ENCODE results near the gene ATXN2. TPM values are rescaled to one million over a fixed set of nuclear protein-coding genes. Genes with fewer than 3 reads are reported as not detected.
"Not testable (repeated sequence)": the region's sequence is repeated elsewhere in the genome, so short reads cannot be mapped to it uniquely, and the experiment has no call there.

ATXN2 gene
- total and polyA plus RNA-seq, 4 donors = 51.7 to 99.2 (median 74.4) TPM

DNA sequence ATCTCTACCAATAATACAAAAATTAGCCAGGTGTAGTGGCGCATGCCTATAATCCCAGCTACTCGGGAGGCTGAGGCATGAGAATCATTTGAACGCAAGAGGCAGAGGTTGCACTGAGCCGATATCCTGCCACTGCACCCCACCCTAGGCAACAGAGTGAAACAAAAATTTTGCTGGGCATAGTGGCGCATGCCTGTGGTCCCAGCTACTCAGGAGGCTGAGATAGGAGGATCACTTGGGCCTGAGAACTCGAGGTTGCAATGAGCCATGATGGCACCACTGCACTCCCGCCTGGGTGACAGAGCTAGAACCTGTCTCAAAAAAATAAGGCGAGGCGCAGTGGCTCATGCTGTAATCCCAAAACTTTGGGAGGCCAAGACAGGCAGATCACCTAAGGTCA lies 9.5 kb downstream of the ATXN2 start:
- DNase-seq (ENCODE audit: low read depth in 4 of 6, low spot score in 6 of 6) = no peak
- Histone ChIP-seq H3K27ac (ENCODE audit: low read depth, low read length) (no peak overlapping the region), H3K4me1 (ENCODE audit: control insufficient read depth, insufficient read depth, low read length) (peaks cover 7% of the 10 kb centered on the region), H3K27me3 (ENCODE audit: control insufficient read depth, insufficient read depth, low read length) (no peaks in the 10 kb centered on the region), H3K9me3 (ENCODE audit: control insufficient read depth, insufficient read depth, low read length) (no peaks in the 10 kb centered on the region), H3K36me3 (ENCODE audit: control insufficient read depth, insufficient read depth, low read length) (peaks cover 4% of the 10 kb centered on the region), H3K4me3 (ENCODE audit: low read depth, low read length) (no peak overlapping the region)
- 87% methylated on average over 9 of the region's 9 CpGs for WGBS (ENCODE audit: insufficient coverage)

DNA sequence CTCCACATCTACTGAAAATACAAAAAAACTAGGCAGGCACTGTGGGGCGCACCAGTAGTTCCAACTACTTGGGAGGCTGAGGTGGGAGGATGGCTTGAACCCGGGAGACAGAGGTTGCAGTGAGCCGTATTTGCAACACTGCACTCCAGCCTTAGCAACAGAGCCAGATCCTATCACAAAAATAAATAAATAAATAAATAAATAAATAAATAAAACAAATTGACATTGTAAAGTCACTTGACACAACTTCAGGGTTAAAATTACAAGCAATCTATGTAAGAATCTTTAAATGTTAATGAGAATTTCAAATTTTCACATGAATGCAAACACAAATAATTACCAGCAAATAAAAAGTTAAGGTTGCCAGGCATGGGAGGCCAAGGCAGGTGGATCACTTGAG lies 11.1 kb downstream of the ATXN2 start:
- Histone ChIP-seq H3K27ac (ENCODE audit: low read depth, low read length) (no peak overlapping the region), H3K36me3 (ENCODE audit: control insufficient read depth, insufficient read depth, low read length) (peaks cover 4% of the 10 kb centered on the region), H3K4me3 (ENCODE audit: low read depth, low read length) (no peak overlapping the region), H3K4me1 (ENCODE audit: control insufficient read depth, insufficient read depth, low read length) (peaks cover 4% of the 10 kb centered on the region), H3K27me3 (ENCODE audit: control insufficient read depth, insufficient read depth, low read length) (no peaks in the 10 kb centered on the region), H3K9me3 (ENCODE audit: control insufficient read depth, insufficient read depth, low read length) (no peaks in the 10 kb centered on the region)
- WGBS (ENCODE audit: insufficient coverage) = no CpG with 5 or more reads among the region's 3 CpGs
- no peak for DNase-seq (ENCODE audit: low read depth in 4 of 6, low spot score in 6 of 6)

DNA sequence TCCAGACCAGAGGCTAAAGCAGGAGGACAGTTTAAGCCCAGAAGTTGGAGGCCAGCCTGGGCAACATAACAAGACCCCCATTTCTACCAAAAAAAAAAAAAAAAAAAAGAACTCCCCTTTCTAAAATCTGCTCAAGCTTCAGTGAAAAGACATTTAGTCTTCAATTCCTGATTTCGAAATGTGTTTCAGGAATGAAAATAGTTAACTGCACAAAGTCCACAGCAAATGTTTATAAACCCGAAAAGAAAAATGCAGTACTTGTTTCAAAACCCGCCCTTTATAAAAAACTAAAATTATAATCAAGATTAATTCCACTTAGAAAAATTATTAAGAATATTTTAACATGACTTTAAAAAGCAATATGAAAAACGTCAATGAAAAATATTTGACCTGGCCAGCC lies 12.1 kb downstream of the ATXN2 start:
- no peaks in the 10 kb centered on the region for H3K27me3 ChIP-seq (ENCODE audit: control insufficient read depth, insufficient read depth, low read length)
- H3K4me1 ChIP-seq (ENCODE audit: control insufficient read depth, insufficient read depth, low read length) = peaks cover 3% of the 10 kb centered on the region
- peaks cover 4% of the 10 kb centered on the region for H3K36me3 ChIP-seq (ENCODE audit: control insufficient read depth, insufficient read depth, low read length)
- DNase-seq (ENCODE audit: low read depth in 4 of 6, low spot score in 6 of 6) = no peak
- no peaks in the 10 kb centered on the region for H3K9me3 ChIP-seq (ENCODE audit: control insufficient read depth, insufficient read depth, low read length)
- WGBS (ENCODE audit: insufficient coverage) = no CpG with 5 or more reads among the region's 4 CpGs
- H3K4me3 ChIP-seq (ENCODE audit: low read depth, low read length) = no peak overlapping the region
- H3K27ac ChIP-seq (ENCODE audit: low read depth, low read length) = no peak overlapping the region

DNA sequence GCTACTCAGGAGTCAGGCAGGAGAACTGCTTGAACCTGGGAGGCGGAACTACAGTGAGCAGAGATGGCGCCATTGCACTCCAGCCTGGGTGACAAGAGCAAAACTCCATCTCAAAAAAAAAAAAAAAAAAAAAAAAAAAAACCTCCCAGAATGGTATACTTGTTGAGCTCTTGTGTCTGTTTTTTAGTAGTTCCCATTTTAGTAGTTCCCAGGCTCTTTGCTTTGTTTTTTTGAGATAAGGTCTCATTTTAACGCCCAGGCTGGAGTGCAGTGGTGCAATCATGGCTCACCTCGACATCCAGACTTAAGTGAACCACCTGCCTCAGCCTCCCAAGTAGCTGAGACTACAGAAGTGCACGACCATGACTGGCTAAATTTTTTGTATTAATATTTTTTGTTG lies 13.4 kb downstream of the ATXN2 start:
- H3K9me3 ChIP-seq (ENCODE audit: control insufficient read depth, insufficient read depth, low read length) = no peaks in the 10 kb centered on the region
- H3K4me3 ChIP-seq (ENCODE audit: low read depth, low read length) = no peak overlapping the region
- WGBS (ENCODE audit: insufficient coverage) = 100% methylated on average over 1 of the region's 5 CpGs
- no peak for DNase-seq (ENCODE audit: low read depth in 4 of 6, low spot score in 6 of 6)
- peaks cover 2% of the 10 kb centered on the region for H3K4me1 ChIP-seq (ENCODE audit: control insufficient read depth, insufficient read depth, low read length)
- H3K27ac ChIP-seq (ENCODE audit: low read depth, low read length) = no peak overlapping the region
- peaks cover 8% of the 10 kb centered on the region for H3K36me3 ChIP-seq (ENCODE audit: control insufficient read depth, insufficient read depth, low read length)
- no peaks in the 10 kb centered on the region for H3K27me3 ChIP-seq (ENCODE audit: control insufficient read depth, insufficient read depth, low read length)

DNA sequence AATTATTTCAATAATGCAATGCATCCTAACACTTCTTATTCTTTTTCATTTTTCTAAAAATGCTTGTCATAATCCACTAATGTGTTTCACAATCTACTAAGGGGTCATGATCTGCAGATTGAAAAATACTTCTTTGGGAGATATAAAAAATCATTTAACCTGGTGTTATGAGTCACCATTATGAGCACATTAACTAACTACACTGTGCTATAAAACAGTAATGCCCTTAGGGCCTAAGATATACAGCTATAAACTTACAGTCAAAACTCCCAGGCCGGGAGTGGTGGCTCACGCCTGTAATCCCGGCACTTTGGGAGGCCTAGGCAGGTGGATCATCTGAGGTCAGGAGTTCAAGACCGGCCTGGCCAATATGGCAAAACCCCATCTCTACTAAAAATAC lies 14.2 kb downstream of the ATXN2 start:
- H3K27ac ChIP-seq (ENCODE audit: low read depth, low read length) = no peak overlapping the region
- 93% methylated on average over 3 of the region's 4 CpGs for WGBS (ENCODE audit: insufficient coverage)
- no peaks in the 10 kb centered on the region for H3K27me3 ChIP-seq (ENCODE audit: control insufficient read depth, insufficient read depth, low read length)
- H3K9me3 ChIP-seq (ENCODE audit: control insufficient read depth, insufficient read depth, low read length) = no peaks in the 10 kb centered on the region
- DNase-seq (ENCODE audit: low read depth in 4 of 6, low spot score in 6 of 6) = no peak
- peaks cover 9% of the 10 kb centered on the region for H3K36me3 ChIP-seq (ENCODE audit: control insufficient read depth, insufficient read depth, low read length)
- no peak overlapping the region for H3K4me3 ChIP-seq (ENCODE audit: low read depth, low read length)
- H3K4me1 ChIP-seq (ENCODE audit: control insufficient read depth, insufficient read depth, low read length) = peaks cover 3% of the 10 kb centered on the region

DNA sequence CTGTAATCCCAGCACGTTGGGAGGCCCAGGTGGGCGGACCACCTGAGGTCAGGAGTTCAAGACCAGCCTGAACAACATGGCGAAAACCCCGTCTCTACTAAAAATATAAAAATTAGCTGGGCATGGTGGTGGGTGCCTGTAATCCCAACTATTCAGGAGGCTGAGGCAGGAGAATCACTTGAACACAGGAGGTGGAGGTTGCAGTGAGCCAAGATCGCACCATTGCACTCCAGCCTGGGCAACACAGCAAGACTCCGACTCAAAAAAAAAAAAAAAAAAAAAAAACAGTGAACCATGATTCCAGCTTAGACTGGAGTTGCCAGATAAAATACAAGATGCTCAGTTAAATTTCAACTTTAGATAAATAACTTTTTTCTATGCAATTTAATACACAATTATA lies 15.6 kb downstream of the ATXN2 start:
- not testable (repeated sequence) for H3K4me1 ChIP-seq (ENCODE audit: control insufficient read depth, insufficient read depth, low read length)
- WGBS (ENCODE audit: insufficient coverage) = no CpG with 5 or more reads among the region's 6 CpGs

DNA sequence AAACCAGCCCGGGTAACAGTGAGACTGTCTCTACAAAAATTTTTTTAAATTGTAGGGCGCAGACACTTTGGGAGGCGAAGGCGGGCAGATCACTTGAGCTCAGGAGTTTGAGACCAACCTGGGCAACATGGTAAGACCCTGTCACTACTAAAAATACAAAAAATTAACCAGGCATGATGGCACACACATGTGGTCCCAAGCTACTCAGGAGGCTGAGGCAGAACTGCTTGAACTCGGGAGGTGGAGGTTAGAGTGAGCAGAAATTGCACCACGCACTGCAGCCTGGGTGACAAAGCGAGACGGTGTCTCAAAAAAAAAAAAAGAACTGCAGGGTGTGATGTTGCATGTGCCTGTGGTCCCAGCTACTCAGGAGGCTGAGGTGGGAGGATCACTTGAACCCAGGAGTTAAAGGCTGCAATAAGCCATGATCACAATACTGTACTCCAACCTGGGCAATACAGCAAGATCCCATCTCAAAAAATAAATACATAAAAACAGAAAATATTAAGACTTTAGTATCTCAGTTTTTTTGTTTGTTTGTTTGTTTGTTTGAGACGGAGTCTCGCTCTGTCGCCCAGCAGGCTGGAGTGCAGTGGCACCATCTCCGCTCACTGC lies 16.9 kb downstream of the ATXN2 start:
- WGBS (ENCODE audit: insufficient coverage) = 96% methylated on average over 8 of the region's 12 CpGs
- no peaks in the 10 kb centered on the region for H3K9me3 ChIP-seq (ENCODE audit: control insufficient read depth, insufficient read depth, low read length)
- H3K27ac ChIP-seq (ENCODE audit: low read depth, low read length) = no peak overlapping the region
- no peak for DNase-seq (ENCODE audit: low read depth in 4 of 6, low spot score in 6 of 6)
- no peaks in the 10 kb centered on the region for H3K27me3 ChIP-seq (ENCODE audit: control insufficient read depth, insufficient read depth, low read length)
- peaks cover 10% of the 10 kb centered on the region for H3K36me3 ChIP-seq (ENCODE audit: control insufficient read depth, insufficient read depth, low read length)
- no peak overlapping the region for H3K4me3 ChIP-seq (ENCODE audit: low read depth, low read length)
- peaks cover 3% of the 10 kb centered on the region for H3K4me1 ChIP-seq (ENCODE audit: control insufficient read depth, insufficient read depth, low read length)

More for the DNA sequence above, 15.6 kb downstream of the ATXN2 start:
- H3K9me3 ChIP-seq (ENCODE audit: control insufficient read depth, insufficient read depth, low read length); H3K27me3 ChIP-seq (ENCODE audit: control insufficient read depth, insufficient read depth, low read length); DNase-seq (ENCODE audit: low read depth in 4 of 6, low spot score in 6 of 6); H3K27ac ChIP-seq (ENCODE audit: low read depth, low read length); H3K4me3 ChIP-seq (ENCODE audit: low read depth, low read length): not testable (repeated sequence)
- peaks cover 10% of the 10 kb centered on the region for H3K36me3 ChIP-seq (ENCODE audit: control insufficient read depth, insufficient read depth, low read length)

DNA sequence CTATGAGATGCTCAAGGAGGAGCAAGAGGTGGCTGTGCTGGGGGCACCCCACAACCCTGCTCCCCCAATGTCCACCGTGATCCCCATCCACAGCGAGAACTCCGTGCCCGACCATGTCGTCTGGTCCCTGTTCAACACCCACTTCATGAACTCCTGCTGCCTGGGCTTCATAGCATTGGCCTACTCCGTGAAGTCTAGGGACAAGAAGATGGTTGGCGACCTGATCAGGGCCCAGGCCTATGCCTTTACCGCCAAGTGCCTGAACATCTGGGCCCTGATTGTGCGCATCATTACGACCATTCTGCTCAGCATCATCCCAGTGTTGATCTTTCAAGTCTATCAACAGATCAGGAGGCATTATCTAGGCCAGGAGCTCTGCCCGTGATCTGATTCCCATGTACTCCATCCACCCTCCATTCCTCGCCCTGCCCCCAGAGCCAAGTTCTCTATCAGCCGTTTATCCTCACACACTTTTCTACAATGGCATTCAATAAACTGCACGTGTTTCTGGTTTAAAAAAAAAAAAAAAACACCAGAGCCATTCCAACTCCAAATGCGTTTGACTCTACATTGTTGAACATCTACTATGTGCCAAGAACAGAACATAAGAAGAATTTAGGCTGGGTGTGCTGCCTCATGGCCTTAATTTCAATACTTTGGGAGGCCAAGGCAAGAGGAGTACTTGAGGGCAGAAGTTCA lies 17.5 kb downstream of the ATXN2 start:
- H3K36me3 ChIP-seq (ENCODE audit: control insufficient read depth, insufficient read depth, low read length) = peaks cover 10% of the 10 kb centered on the region
- WGBS (ENCODE audit: insufficient coverage) = 95% methylated on average over 12 of the region's 15 CpGs
- H3K4me3 ChIP-seq (ENCODE audit: low read depth, low read length) = no peak overlapping the region
- peaks cover 3% of the 10 kb centered on the region for H3K4me1 ChIP-seq (ENCODE audit: control insufficient read depth, insufficient read depth, low read length)
- no peaks in the 10 kb centered on the region for H3K9me3 ChIP-seq (ENCODE audit: control insufficient read depth, insufficient read depth, low read length)
- no peak for DNase-seq (ENCODE audit: low read depth in 4 of 6, low spot score in 6 of 6)
- no peak overlapping the region for H3K27ac ChIP-seq (ENCODE audit: low read depth, low read length)
- no peaks in the 10 kb centered on the region for H3K27me3 ChIP-seq (ENCODE audit: control insufficient read depth, insufficient read depth, low read length)

DNA sequence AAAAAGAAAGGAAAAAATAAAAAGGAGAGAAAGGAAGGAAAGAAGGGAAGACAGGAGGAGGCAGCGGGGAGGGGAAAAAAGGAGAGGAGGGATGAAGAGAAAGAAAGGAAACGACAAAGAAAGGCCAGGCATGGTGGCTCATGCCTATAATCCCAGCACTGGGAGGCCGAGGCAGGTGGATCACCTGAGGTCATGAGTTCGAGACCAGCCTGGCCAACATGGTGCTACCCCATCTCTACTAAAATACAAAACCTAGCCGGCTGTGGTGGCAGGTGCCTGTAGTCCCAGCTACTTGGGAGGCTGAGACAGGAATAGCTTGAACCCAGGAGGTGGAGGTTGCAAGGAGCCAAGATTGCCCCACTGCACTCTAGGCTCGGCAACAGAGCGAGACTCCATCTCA lies 18.4 kb downstream of the ATXN2 start:
- H3K4me3 ChIP-seq (ENCODE audit: low read depth, low read length) = no peak overlapping the region
- peaks cover 10% of the 10 kb centered on the region for H3K36me3 ChIP-seq (ENCODE audit: control insufficient read depth, insufficient read depth, low read length)
- no peaks in the 10 kb centered on the region for H3K9me3 ChIP-seq (ENCODE audit: control insufficient read depth, insufficient read depth, low read length)
- DNase-seq (ENCODE audit: low read depth in 4 of 6, low spot score in 6 of 6) = no peak
- H3K27ac ChIP-seq (ENCODE audit: low read depth, low read length) = no peak overlapping the region
- no peaks in the 10 kb centered on the region for H3K27me3 ChIP-seq (ENCODE audit: control insufficient read depth, insufficient read depth, low read length)
- 86% methylated on average over 2 of the region's 7 CpGs for WGBS (ENCODE audit: insufficient coverage)
- H3K4me1 ChIP-seq (ENCODE audit: control insufficient read depth, insufficient read depth, low read length) = peaks cover 3% of the 10 kb centered on the region

DNA sequence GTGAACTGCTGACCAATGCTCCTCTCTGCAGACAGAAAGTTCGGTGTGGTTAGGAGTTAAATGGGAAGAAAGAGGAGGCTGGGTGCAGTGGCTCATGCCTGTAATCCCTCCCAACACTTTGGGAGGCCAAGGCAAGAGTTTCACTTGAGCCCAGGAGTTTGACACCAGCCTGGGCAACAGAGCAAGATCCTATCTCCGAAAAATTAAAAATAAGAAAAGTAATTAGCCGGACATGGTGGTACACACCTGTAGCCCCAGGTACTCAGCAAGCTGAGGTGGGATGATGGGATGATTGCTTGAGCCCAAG lies 19.0 kb downstream of the ATXN2 start:
- Histone ChIP-seq H3K4me3 (ENCODE audit: low read depth, low read length) (no peak overlapping the region), H3K4me1 (ENCODE audit: control insufficient read depth, insufficient read depth, low read length) (peaks cover 3% of the 10 kb centered on the region), H3K36me3 (ENCODE audit: control insufficient read depth, insufficient read depth, low read length) (peaks cover 10% of the 10 kb centered on the region), H3K9me3 (ENCODE audit: control insufficient read depth, insufficient read depth, low read length) (no peaks in the 10 kb centered on the region), H3K27me3 (ENCODE audit: control insufficient read depth, insufficient read depth, low read length) (no peaks in the 10 kb centered on the region), H3K27ac (ENCODE audit: low read depth, low read length) (no peak overlapping the region)
- 100% methylated on average over 3 of the region's 3 CpGs for WGBS (ENCODE audit: insufficient coverage)
- no peak for DNase-seq (ENCODE audit: low read depth in 4 of 6, low spot score in 6 of 6)
